HEK293T (cell line): ENCODE data around the gene OR52L1.

Source experiments
- BHLHE40 ChIP-seq: fragments of 450-650 bp; IDR thresholded peaks from 2 replicates; pipeline ENCODE4 v1.6.1; 2016; ENCODE audit warnings: mild to moderate bottlenecking, moderate library complexity, borderline replicate concordance
- CTBP1 ChIP-seq: fragments of 450-650 bp; IDR thresholded peaks from 2 replicates; pipeline ENCODE4 v1.6.1; 2016; ENCODE audit warnings: borderline replicate concordance
- FOXA1 ChIP-seq: fragments of 450-650 bp; IDR thresholded peaks from 2 replicates; pipeline ENCODE4 v1.6.1; 2016; ENCODE audit warnings: mild to moderate bottlenecking
- FOXM1 ChIP-seq: fragments of 450-650 bp; IDR thresholded peaks from 2 replicates; pipeline ENCODE4 v1.6.1; 2017; ENCODE audit warnings: mild to moderate bottlenecking, borderline replicate concordance
- HDGF ChIP-seq: fragments of 450-650 bp; IDR thresholded peaks from 2 replicates; pipeline ENCODE4 v1.6.1; 2017; ENCODE audit warnings: antibody characterized with exemption, borderline replicate concordance
- LEF1 ChIP-seq: fragments of 450-650 bp; IDR thresholded peaks from 2 replicates; pipeline ENCODE4 v1.6.1; 2017; ENCODE audit warnings: mild to moderate bottlenecking, borderline replicate concordance
- SP1 ChIP-seq: fragments of 450-650 bp; IDR thresholded peaks from 2 replicates; pipeline ENCODE4 v1.6.1; 2017
- SUZ12 ChIP-seq: fragments of 450-650 bp; IDR thresholded peaks from 2 replicates; pipeline ENCODE4 v1.6.1; 2016; ENCODE audit warnings: mild to moderate bottlenecking
- TARDBP ChIP-seq: fragments of 450-650 bp; IDR thresholded peaks from 2 replicates; pipeline ENCODE4 v1.6.1; 2016

DNA sequence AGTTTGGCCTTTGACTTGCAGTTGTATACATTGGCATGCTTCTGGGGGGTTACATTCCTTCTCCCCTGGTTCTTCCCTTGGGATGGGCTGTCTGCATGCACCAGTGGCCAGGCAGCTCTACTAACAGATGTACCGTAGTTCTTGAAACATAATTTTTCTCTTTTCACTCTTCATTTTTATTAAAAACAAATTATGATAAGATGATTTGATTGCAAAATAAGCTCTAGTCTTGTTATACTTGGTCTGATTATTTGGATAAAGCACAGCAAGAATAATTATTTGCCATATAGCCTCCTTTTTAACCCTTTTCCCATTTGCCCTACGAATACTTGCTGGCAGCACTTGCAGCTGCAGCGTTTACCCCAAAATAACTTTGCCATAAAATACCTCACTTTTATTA lies 31.2 kb downstream of the OR52L1 start:
- TF ChIP-seq TARDBP = no peak
- no peak for TF ChIP-seq SUZ12
- TF ChIP-seq LEF1 = no peak
- TF ChIP-seq FOXA1 = no peak
- no peak for TF ChIP-seq FOXM1
- no peak for TF ChIP-seq BHLHE40
- no peak for TF ChIP-seq HDGF
- TF ChIP-seq SP1 = no peak
- no peak for TF ChIP-seq CTBP1
